ENCODE data around the gene OR7G3. TPM values are rescaled to one million over a fixed set of nuclear protein-coding genes. Genes with fewer than 3 reads are reported as not detected.

Gene OR7G3
- total RNA-seq, 1 experiment from 2014 or later: not detected

DNA sequence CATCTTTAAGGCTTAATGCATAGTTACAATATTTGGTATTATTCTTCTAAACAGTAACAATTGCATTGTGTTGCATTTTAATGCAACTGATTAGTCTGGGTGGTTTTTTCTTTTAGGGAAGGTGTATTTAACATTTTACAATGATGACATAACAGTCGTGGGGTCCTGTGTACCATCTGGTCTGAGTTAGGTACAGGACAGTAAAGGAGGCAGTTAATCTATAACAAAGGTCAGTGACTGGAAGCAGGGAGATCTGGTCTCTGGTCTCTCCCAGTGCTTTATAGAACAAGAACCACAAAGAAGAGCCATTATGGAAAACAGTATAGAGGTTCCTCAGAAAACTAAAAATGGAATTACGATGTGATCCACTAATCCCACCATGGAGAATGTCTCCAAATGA, 16.8 kb downstream of the OR7G3 start:
- no peaks in the 10 kb centered on the region for H3K27me3 ChIP-seq (ENCODE audit: control insufficient read depth, insufficient read depth, low read length)
- H3K4me3 ChIP-seq (ENCODE audit: low read depth in 2 of 2, low read length in 2 of 2): no peak overlapping the region
- DNase-seq (ENCODE audit: low read depth, low spot score) (no peak), ATAC-seq (no peak)
- no peaks in the 10 kb centered on the region for H3K36me3 ChIP-seq (ENCODE audit: control insufficient read depth, insufficient read depth, low read length)
- no peaks in the 10 kb centered on the region for H3K9me3 ChIP-seq (ENCODE audit: control insufficient read depth, insufficient read depth, low read depth, low read length)
- no peak overlapping the region for H3K27ac ChIP-seq (ENCODE audit: low read length)
- H3K4me1 ChIP-seq (ENCODE audit: control insufficient read depth, insufficient read depth, low read length): no peaks in the 10 kb centered on the region
- CTCF ChIA-PET: no interaction called here
- POLR2A ChIA-PET: interaction anchor here (0.6 kb wide), 1 partner anchor 9 kb away, joined by 4 read pairs; no protein-coding TSS in a partner anchor
- no peak for TF ChIP-seq TCF7L2 (IDR thresholded peaks at IDR 0.05; ENCODE audit: low read depth, low read length)
- TF ChIP-seq SIN3A (IDR thresholded peaks at IDR 0.05; ENCODE audit: borderline replicate concordance, insufficient read depth, low read depth, low read length): no peak
- TF ChIP-seq POLR2AphosphoS5 (IDR thresholded peaks at IDR 0.05; ENCODE audit: low read depth, low read length): no peak
- TF ChIP-seq, protein P1, sequence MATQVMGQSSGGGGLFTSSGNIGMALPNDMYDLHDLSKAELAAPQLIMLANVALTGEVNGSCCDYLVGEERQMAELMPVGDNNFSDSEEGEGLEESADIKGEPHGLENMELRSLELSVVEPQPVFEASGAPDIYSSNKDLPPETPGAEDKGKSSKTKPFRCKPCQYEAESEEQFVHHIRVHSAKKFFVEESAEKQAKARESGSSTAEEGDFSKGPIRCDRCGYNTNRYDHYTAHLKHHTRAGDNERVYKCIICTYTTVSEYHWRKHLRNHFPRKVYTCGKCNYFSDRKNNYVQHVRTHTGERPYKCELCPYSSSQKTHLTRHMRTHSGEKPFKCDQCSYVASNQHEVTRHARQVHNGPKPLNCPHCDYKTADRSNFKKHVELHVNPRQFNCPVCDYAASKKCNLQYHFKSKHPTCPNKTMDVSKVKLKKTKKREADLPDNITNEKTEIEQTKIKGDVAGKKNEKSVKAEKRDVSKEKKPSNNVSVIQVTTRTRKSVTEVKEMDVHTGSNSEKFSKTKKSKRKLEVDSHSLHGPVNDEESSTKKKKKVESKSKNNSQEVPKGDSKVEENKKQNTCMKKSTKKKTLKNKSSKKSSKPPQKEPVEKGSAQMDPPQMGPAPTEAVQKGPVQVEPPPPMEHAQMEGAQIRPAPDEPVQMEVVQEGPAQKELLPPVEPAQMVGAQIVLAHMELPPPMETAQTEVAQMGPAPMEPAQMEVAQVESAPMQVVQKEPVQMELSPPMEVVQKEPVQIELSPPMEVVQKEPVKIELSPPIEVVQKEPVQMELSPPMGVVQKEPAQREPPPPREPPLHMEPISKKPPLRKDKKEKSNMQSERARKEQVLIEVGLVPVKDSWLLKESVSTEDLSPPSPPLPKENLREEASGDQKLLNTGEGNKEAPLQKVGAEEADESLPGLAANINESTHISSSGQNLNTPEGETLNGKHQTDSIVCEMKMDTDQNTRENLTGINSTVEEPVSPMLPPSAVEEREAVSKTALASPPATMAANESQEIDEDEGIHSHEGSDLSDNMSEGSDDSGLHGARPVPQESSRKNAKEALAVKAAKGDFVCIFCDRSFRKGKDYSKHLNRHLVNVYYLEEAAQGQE (IDR thresholded peaks at IDR 0.05; ENCODE audit: insufficient read depth in 1 of 2, low read depth in 2 of 2, low read length in 1 of 2): no peak
- TF ChIP-seq, protein P2, sequence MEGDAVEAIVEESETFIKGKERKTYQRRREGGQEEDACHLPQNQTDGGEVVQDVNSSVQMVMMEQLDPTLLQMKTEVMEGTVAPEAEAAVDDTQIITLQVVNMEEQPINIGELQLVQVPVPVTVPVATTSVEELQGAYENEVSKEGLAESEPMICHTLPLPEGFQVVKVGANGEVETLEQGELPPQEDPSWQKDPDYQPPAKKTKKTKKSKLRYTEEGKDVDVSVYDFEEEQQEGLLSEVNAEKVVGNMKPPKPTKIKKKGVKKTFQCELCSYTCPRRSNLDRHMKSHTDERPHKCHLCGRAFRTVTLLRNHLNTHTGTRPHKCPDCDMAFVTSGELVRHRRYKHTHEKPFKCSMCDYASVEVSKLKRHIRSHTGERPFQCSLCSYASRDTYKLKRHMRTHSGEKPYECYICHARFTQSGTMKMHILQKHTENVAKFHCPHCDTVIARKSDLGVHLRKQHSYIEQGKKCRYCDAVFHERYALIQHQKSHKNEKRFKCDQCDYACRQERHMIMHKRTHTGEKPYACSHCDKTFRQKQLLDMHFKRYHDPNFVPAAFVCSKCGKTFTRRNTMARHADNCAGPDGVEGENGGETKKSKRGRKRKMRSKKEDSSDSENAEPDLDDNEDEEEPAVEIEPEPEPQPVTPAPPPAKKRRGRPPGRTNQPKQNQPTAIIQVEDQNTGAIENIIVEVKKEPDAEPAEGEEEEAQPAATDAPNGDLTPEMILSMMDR (IDR thresholded peaks at IDR 0.05): no peak
- no TSS peak for BruUV-seq (replicated peaks)
- intact Hi-C loops (cut with micrococcal nuclease; ENCODE audit: unreplicated experiment): no loop called here
- in situ Hi-C loops (cut with HindIII; ENCODE audit: low pct_unique_long_range_greater_than_20kb, low sequenced_read_pairs): no loop called here

DNA sequence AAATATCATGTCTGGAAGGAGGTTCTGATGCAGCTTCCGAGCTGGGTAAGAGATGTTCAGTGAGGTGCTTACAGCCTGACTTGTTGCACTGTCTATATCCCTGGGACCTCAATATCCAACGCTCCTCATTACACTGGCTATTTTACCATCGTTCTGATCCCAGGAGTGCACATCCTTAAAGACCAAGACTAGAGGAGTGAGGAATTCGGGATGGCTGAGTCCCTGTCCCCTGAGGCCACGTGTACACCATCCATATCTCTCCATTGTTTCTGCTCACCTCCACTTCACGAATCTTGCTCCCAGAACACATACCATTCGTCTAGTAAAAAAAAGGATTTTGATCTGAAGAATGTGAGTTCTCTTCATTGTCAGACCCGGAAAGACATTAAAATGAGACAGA, 19.4 kb downstream of the OR7G3 start, which contains the start of gene OR7G2:
Gene OR7G2 (minus strand): TSS at position 101 of the 400 bp plus-strand sequence. CDS start 4,232 bp downstream, outside the sequence.
- Histone ChIP-seq H3K36me3 (ENCODE audit: control insufficient read depth, insufficient read depth, low read length) (no peaks in the 10 kb centered on the region), H3K4me1 (ENCODE audit: control insufficient read depth, insufficient read depth, low read length) (no peaks in the 10 kb centered on the region), H3K4me3 (ENCODE audit: low read depth in 2 of 2, low read length in 2 of 2) (no peak within 1 kb of the TSS), H3K9me3 (ENCODE audit: control insufficient read depth, insufficient read depth, low read depth, low read length) (no peaks in the 10 kb centered on the region), H3K27ac (ENCODE audit: low read length) (no peak within 1 kb of the TSS), H3K27me3 (ENCODE audit: control insufficient read depth, insufficient read depth, low read length) (no peaks in the 10 kb centered on the region)
- TF ChIP-seq POLR2AphosphoS5 (IDR thresholded peaks at IDR 0.05; ENCODE audit: low read depth, low read length): no peak
- TF ChIP-seq, protein P2 (IDR thresholded peaks at IDR 0.05): no peak
- TF ChIP-seq, protein P1 (IDR thresholded peaks at IDR 0.05; ENCODE audit: insufficient read depth in 1 of 2, low read depth in 2 of 2, low read length in 1 of 2): no peak
- TF ChIP-seq TCF7L2 (IDR thresholded peaks at IDR 0.05; ENCODE audit: low read depth, low read length): no peak
- no peak for TF ChIP-seq SIN3A (IDR thresholded peaks at IDR 0.05; ENCODE audit: borderline replicate concordance, insufficient read depth, low read depth, low read length)
- no peak for DNase-seq (ENCODE audit: low read depth, low spot score)
- BruUV-seq (replicated peaks): no TSS peak
- ChIA-PET CTCF (no interaction called here), POLR2A (no interaction called here)
- intact Hi-C loops (cut with micrococcal nuclease; ENCODE audit: unreplicated experiment) (no loop called here), in situ Hi-C loops (cut with HindIII; ENCODE audit: low pct_unique_long_range_greater_than_20kb, low sequenced_read_pairs) (no loop called here)
- ATAC-seq: no peak
